GM19023 (cell line): Measurements from ENCODE around the gene MID1IP1.

Source experiments
- ATAC-seq: cut with Tn5 transposase; IDR thresholded peaks from one replicate; pipeline ENCODE4 v1.9.1; 2021; ENCODE audit warnings: mild to moderate bottlenecking, moderate library complexity; ENCODE audit not compliant: unreplicated experiment

Gene MID1IP1, protein sequence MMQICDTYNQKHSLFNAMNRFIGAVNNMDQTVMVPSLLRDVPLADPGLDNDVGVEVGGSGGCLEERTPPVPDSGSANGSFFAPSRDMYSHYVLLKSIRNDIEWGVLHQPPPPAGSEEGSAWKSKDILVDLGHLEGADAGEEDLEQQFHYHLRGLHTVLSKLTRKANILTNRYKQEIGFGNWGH

GRCh38 chrX:38800981-38801845 lies at the start of gene MID1IP1:
Gene MID1IP1, plus strand, starts transcription at chrX:38801459. Its CDS starts 3,488 bp downstream, at chrX:38804947.
- ATAC-seq, result peak; percentile 51

GRCh38 chrX:38754102-38754790 lies 47.0 kb upstream of the MID1IP1 start:
- ATAC-seq, result no peak

DNA sequence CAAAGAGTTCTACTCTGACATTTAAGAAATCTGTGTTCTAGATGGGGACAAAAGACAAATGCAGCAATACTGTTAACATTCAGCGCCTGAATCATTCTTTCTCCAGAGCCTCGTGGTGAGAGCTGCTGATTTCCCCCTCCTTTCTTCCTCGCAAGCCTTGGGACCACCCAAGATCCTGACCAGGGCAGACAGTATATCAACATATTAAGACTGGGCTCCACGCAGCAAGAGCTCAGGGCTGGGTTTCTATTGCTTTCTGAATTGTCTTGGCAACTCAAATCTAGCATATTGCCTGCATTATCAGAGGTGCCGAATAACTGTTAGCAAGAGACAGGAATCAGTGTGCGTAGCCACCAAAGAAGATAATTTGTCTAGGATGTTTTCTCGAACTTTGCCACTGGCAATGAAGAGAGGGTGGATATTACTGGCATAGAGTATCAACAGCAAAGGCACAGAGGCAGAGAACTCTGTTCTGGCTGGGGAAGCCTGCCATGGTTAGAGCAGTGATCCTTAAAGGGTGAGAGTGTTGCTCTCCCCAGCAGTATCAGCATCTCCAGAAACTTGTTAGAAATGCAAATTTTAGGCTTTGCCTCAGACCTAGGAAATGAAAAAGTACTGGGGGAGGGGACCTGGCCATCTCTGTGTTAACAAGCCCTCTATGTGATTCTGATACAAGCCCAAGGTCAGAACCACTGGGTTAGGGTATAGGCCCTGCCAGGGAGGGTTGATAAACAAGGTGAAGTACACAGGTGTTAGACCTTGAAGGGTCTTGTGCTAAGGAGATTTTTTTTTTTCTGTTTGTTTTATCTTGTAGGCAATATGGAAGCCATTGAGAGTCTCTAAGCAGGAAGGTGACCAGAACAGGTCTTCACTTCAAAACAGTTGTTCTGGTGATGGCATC lies 46.2 kb upstream of the MID1IP1 start:
- ATAC-seq, result no peak

GRCh38 chrX:38760883-38761282 lies 40.4 kb upstream of the MID1IP1 start:
- no peak for ATAC-seq

GRCh38 chrX:38768079-38768478 lies 33.2 kb upstream of the MID1IP1 start:
- no peak for ATAC-seq

GRCh38 chrX:38770152-38770551 lies 31.1 kb upstream of the MID1IP1 start:
- ATAC-seq, result no peak

GRCh38 chrX:38774249-38774648 lies 27.0 kb upstream of the MID1IP1 start:
- no peak for ATAC-seq

- no peak for ATAC-seq
These were observed 4.3 kb upstream of the MID1IP1 start for GRCh38 chrX:38796946-38797345.

GRCh38 chrX:38798956-38799355 lies 2.3 kb upstream of the MID1IP1 start:
- ATAC-seq, result no peak

- ATAC-seq, result no peak
These were observed 1.2 kb upstream of the MID1IP1 start for GRCh38 chrX:38799995-38800580.

DNA sequence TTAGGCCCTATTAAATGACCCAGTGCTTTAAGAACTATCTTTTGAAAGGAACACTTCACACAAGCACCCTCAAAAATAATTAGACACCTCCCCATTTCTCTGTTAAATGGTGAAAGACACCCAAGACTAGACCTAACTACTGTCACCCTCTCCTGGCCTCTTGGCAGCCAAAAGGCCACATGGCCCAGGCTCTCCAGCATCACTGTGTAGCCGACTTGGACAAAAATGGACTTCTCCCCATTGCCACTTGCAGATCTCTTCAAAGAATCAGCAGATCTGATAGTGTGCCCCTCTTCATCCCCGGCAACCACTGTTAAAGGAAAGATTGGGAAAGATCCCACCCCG lies 2.0 kb downstream of the MID1IP1 start:
- no peak for ATAC-seq

GRCh38 chrX:38803588-38804431 lies 2.6 kb downstream of the MID1IP1 start:
- peak; percentile 64 for ATAC-seq

GRCh38 chrX:38804432-38804681 lies 3.1 kb downstream of the MID1IP1 start:
- ATAC-seq, result peak; percentile 3

DNA sequence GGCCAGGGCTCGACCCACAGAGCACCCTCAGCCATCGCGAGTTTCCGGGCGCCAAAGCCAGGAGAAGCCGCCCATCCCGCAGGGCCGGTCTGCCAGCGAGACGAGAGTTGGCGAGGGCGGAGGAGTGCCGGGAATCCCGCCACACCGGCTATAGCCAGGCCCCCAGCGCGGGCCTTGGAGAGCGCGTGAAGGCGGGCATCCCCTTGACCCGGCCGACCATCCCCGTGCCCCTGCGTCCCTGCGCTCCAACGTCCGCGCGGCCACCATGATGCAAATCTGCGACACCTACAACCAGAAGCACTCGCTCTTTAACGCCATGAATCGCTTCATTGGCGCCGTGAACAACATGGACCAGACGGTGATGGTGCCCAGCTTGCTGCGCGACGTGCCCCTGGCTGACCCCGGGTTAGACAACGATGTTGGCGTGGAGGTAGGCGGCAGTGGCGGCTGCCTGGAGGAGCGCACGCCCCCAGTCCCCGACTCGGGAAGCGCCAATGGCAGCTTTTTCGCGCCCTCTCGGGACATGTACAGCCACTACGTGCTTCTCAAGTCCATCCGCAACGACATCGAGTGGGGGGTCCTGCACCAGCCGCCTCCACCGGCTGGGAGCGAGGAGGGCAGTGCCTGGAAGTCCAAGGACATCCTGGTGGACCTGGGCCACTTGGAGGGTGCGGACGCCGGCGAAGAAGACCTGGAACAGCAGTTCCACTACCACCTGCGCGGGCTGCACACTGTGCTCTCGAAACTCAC lies 3.6 kb downstream of the MID1IP1 start:
- ATAC-seq, result peak; percentile 1

GRCh38 chrX:38805432-38806389 lies 4.5 kb downstream of the MID1IP1 start:
- ATAC-seq, result no peak

GRCh38 chrX:38806875-38807621 lies 5.8 kb downstream of the MID1IP1 start:
- no peak for ATAC-seq

DNA sequence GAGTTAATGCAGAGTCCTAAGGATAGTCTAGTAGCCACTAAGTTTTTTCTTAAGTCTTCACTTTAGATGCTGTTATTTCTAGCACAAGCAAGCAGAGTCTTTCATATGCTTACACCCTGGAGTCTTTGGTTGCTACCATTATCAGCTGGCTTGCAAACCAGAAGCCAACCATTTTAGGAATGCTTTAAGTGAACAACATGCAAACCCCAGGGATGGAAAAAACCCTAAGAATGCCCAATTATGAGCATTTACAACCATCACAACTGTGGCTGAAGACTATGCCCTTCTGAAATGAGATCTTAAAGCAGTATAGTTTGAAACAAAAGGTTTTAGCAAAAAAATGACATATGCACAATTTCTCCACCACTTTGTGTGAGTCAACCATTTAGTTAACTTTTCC lies 6.6 kb downstream of the MID1IP1 start:
- ATAC-seq, result no peak
